Activated CD8-positive, alpha-beta memory T cell treated with anti-CD3 and anti-CD28 coated beads, Interleukin-2, amount 50 U/mL, for 48 hours (primary cell): ENCODE measurements around the gene DNMT3A.

ENCODE experiments used
- DNase-seq: peaks from one replicate; pipeline ENCODE4 v3.0.0-alpha.2; 2020

Gene DNMT3A

GRCh38 chr2:25341753-25342371 is at the start of gene DNMT3A:
Gene DNMT3A (minus strand): TSS chr2:25341925. CDS start chr2:25313984, 27,941 bp downstream.
- DNase-seq = peak; percentile 78

GRCh38 chr2:25389161-25389560 is 47.4 kb upstream of the DNMT3A start:
- DNase-seq = no peak

- no peak for DNase-seq
Observed at GRCh38 chr2:25388491-25388890, 46.8 kb upstream of the DNMT3A start.

DNA sequence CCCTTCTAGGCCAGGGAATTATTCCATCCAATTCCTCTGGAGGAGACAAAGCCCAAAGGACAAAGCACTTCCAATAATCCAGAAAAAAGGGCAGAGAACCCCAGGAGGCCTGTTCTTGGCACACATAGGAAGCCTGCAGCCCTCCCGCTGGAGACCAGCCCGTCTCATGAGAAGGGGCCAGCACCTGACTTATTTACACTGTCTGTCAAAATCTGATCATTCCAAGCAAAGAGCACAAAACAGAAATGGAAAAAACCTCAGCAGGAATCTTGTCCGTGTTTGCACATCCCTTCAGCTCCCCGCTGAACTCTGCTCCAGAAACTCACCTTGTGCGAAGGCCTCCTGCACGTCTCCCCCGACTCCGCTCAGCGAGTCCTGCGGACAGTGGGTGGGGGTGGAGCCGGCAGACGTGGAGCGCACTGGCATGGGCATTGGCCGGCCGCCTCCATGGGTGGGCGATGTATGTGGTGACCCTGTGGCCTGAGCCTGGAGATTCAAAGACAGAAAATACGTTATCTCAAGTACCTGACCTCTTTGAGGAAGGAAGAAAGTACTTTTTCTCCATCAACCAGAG is 46.2 kb upstream of the DNMT3A start:
- no peak for DNase-seq

- no peak for DNase-seq
Observed at GRCh38 chr2:25386971-25387875, 45.5 kb upstream of the DNMT3A start.

GRCh38 chr2:25385910-25386309 is 44.2 kb upstream of the DNMT3A start:
- DNase-seq = no peak

GRCh38 chr2:25383806-25384205 is 42.1 kb upstream of the DNMT3A start:
- no peak for DNase-seq

DNA sequence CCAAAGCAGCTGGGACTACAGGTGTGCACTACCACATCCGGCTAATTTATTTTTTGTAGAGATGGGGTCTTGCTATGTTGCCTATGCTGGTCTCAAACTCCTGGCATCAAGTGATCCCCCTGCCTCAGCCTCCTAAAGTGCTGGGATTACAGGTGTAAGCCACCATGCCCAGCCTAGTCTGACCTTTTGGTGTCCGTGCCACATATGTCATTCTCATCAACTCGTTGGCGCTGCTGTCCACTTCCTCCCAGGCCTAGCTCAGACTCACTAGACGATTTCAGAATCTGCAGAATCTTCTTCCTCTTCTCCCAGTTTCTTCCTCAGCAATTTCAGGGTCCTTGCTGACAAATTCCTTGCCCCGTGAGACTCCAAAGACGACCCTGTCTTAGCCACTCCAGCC is 39.8 kb upstream of the DNMT3A start:
- peak; percentile 46 for DNase-seq

- DNase-seq = peak; percentile 38
Observed at GRCh38 chr2:25380586-25381375, 39.1 kb upstream of the DNMT3A start.

DNA sequence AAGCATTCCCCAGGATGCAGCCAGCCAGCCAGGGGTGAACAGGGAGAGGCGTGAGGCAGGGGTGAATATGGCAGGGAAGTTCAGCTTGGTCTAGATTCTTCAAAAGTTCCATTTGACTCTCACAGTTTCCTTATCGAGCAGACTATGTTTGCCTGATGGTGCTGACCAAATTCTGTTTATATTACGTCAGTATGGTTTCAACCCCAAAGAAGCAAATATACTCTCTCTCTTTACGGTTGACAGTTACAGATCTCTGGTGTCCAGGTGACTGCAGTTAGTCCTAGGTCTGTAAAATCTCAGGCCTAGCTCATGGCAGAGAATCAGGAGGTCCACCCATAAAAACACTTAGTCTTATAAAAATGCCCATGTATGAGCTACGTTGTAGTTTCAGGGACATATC is 38.3 kb upstream of the DNMT3A start:
- peak; percentile 42 for DNase-seq

DNA sequence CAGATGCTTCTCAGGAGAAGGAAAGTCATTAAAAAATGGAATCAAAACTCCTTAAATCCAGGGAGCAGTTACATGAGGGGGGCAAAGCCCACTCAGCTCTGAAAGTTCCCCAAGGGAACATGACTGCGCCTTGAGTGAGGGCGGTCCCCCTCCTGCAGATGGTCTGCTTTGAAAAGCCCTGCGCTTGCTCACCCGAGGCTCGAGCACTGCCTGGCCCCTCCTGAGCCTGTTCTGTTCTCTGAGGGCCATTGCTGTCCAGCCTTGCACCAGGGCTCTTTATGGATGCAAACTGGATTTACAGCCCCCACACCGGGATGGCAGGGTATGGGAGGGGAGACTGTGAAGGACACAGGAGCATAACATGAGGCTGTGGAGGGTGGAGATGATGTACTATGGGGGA is 37.8 kb upstream of the DNMT3A start:
- peak; percentile 49 for DNase-seq

GRCh38 chr2:25378731-25379490 is 37.2 kb upstream of the DNMT3A start:
- DNase-seq = peak; percentile 53

DNA sequence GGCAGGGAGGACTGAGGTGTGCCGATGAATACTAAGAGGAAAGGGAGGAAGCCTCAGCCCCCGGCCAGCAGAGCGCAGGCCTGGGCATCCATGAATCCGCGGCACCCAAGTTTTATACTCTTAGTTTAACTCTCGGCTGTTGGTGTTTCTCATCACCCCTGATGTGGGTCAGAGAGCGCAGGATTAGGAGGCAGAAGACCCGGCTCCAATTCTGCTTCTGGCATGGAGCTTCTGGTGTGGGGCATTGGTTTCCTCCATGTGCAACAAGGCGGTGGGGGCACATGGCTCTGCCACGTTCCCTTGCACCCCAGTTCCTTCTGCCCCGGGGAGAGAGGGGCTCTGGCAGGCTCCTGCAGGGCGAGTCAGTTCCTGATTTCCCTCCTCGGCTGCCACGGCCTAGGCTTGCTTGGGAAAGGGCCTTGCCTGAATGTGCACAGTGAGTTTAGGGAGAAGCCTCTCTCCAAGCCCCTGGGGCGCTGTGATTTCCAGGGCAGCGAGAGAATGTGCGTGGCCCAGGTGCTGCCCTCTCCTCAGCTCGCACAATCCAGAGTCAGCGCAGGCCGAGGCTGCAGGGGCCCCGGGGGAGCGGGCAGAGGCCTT is 36.2 kb upstream of the DNMT3A start:
- DNase-seq = peak; percentile 52

- peak; percentile 98 for DNase-seq
Observed at GRCh38 chr2:25376750-25377621, 35.3 kb upstream of the DNMT3A start.

GRCh38 chr2:25375989-25376545 is 34.3 kb upstream of the DNMT3A start:
- DNase-seq = peak; percentile 60

GRCh38 chr2:25375371-25375988 is 33.8 kb upstream of the DNMT3A start:
- peak; percentile 57 for DNase-seq

- DNase-seq = peak; percentile 45
Observed at GRCh38 chr2:25374827-25375226, 33.1 kb upstream of the DNMT3A start.

- DNase-seq = no peak
Observed at GRCh38 chr2:25374411-25374810, 32.7 kb upstream of the DNMT3A start.

GRCh38 chr2:25373269-25373981 is 31.7 kb upstream of the DNMT3A start:
- peak; percentile 51 for DNase-seq
